ENCODE data around the gene ADAM30.

DNA sequence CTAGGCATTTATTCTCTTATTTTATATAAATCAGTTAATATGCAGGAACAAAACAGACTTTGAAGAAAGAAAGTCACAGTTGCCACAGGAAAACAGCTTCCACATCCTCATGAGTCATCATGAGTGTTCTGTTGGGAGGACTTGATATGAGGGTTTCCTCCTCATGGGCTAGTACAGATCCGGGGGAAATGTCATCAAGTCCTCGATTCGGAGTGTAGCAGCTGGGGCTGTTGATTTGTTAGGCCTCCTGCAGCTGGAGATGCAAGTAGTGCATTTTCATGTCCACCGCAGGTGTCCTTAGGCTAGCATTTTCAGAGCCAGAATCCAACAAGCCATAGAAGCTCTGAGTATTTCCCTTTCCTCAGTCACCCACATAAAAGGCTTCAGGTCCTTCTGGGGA, 36.7 kb downstream of the ADAM30 start:
- no peak for TF ChIP-seq EZH2 (IDR thresholded peaks at IDR 0.05)
- no peak for TF ChIP-seq CTCF (IDR thresholded peaks at IDR 0.05)
- TF ChIP-seq EZH2phosphoT487 (IDR thresholded peaks at IDR 0.05): no peak

Data from neural progenitor cell (in vitro differentiated cells).